Measurements from ENCODE around the gene MALRD1.

- TF ChIP-seq CTCF (IDR thresholded peaks at IDR 0.05) = no peak
- no peak for TF ChIP-seq POLR2A (IDR thresholded peaks at IDR 0.05)
These were observed 611.5 kb downstream of the MALRD1 start for GRCh38 chr10:19659920-19660655.
